Measurements from ENCODE around the gene OR10G2. TPM values are rescaled to one million over a fixed set of nuclear protein-coding genes. Genes with fewer than 3 reads are reported as not detected.

The OR10G2 gene
- total RNA-seq, 2 donors from 2014 or later = not detected

GRCh38 chr14:21653331-21653885 is 18.7 kb upstream of the OR10G2 start, which contains the start of gene OR4E2:
Gene OR4E2, plus strand, starts transcription at chr14:21653835. Its CDS starts 11,248 bp downstream, at chr14:21665083.
- Histone ChIP-seq H3K9ac (ENCODE audit: low read depth in 2 of 2, low read length in 2 of 2) (no peak within 1 kb of the TSS), H3K36me3 (no peaks in the 10 kb centered on the region), H3K4me1 (no peaks in the 10 kb centered on the region), H3K27me3 (no peaks in the 10 kb centered on the region), H3K9me3 (no peaks in the 10 kb centered on the region), H3K4me3 (no peak within 1 kb of the TSS), H3K27ac (peak within 1 kb of the TSS; percentile 7)
- intact Hi-C loops (cut with DNase I) = no loop called here
- DNase-seq = peak; percentile 25
- no peak for TF ChIP-seq CTCF (IDR thresholded peaks at IDR 0.05)

- Histone ChIP-seq H3K9me3 (no peaks in the 10 kb centered on the region), H3K4me1 (no peaks in the 10 kb centered on the region), H3K9ac (ENCODE audit: low read depth in 2 of 2, low read length in 2 of 2) (no peak overlapping the region), H3K27me3 (no peaks in the 10 kb centered on the region), H3K36me3 (no peaks in the 10 kb centered on the region), H3K4me3 (no peak overlapping the region), H3K27ac (peak overlapping the region; percentile 7)
- no peak for TF ChIP-seq CTCF (IDR thresholded peaks at IDR 0.05)
- peak; percentile 67 for DNase-seq
- intact Hi-C loops (cut with DNase I) = no loop called here
These were observed 17.6 kb upstream of the OR10G2 start for GRCh38 chr14:21652209-21652808.

GRCh38 chr14:21647380-21647779 is 12.6 kb upstream of the OR10G2 start:
- no peak for TF ChIP-seq CTCF (IDR thresholded peaks at IDR 0.05)
- intact Hi-C loops (cut with DNase I) = no loop called here
- H3K9me3 ChIP-seq = no peaks in the 10 kb centered on the region

GRCh38 chr14:21643407-21643806 is 8.7 kb upstream of the OR10G2 start:
- no peak overlapping the region for H3K4me3 ChIP-seq
- TF ChIP-seq CTCF (IDR thresholded peaks at IDR 0.05) = no peak

More at GRCh38 chr14:21647380-21647779, 12.6 kb upstream of the OR10G2 start:
- no peak overlapping the region for H3K9ac ChIP-seq (ENCODE audit: low read depth in 2 of 2, low read length in 2 of 2)
- DNase-seq = no peak
- no peaks in the 10 kb centered on the region for H3K36me3 ChIP-seq
- no peaks in the 10 kb centered on the region for H3K4me1 ChIP-seq
- H3K4me3 ChIP-seq = no peak overlapping the region
- H3K27me3 ChIP-seq = no peaks in the 10 kb centered on the region
- no peak overlapping the region for H3K27ac ChIP-seq

GRCh38 chr14:21642683-21643082 is 7.9 kb upstream of the OR10G2 start:
- intact Hi-C loops (cut with DNase I) = loop anchor here (5.0 kb wide), 1 partner anchor 90 kb away; no protein-coding TSS in a partner anchor
- H3K36me3 ChIP-seq = no peaks in the 10 kb centered on the region
- no peak for DNase-seq
- no peak overlapping the region for H3K9ac ChIP-seq (ENCODE audit: low read depth in 2 of 2, low read length in 2 of 2)
- H3K27me3 ChIP-seq = no peaks in the 10 kb centered on the region
- no peaks in the 10 kb centered on the region for H3K4me1 ChIP-seq
- H3K4me3 ChIP-seq = no peak overlapping the region
- H3K9me3 ChIP-seq = no peaks in the 10 kb centered on the region
- no peak for TF ChIP-seq CTCF (IDR thresholded peaks at IDR 0.05)
- H3K27ac ChIP-seq = no peak overlapping the region

More at GRCh38 chr14:21643407-21643806, 8.7 kb upstream of the OR10G2 start:
- DNase-seq = no peak
- H3K27me3 ChIP-seq = no peaks in the 10 kb centered on the region
- H3K4me1 ChIP-seq = no peaks in the 10 kb centered on the region
- no peaks in the 10 kb centered on the region for H3K9me3 ChIP-seq
- H3K27ac ChIP-seq = no peak overlapping the region
- no peak overlapping the region for H3K9ac ChIP-seq (ENCODE audit: low read depth in 2 of 2, low read length in 2 of 2)
- intact Hi-C loops (cut with DNase I) = loop anchor here (5.0 kb wide), 1 partner anchor 89 kb away; no protein-coding TSS in a partner anchor
- H3K36me3 ChIP-seq = no peaks in the 10 kb centered on the region

Measured in colonic mucosa (tissue), 4 donors.